HEK293T (cell line): ENCODE data around the gene CNPPD1.

ENCODE experiments used
- ARNT ChIP-seq: fragments of 450-650 bp; IDR thresholded peaks from 2 replicates; pipeline ENCODE4 v1.6.1; 2017; ENCODE audit warnings: mild to moderate bottlenecking
- BHLHE40 ChIP-seq: fragments of 450-650 bp; IDR thresholded peaks from 2 replicates; pipeline ENCODE4 v1.6.1; 2016; ENCODE audit warnings: mild to moderate bottlenecking, moderate library complexity, borderline replicate concordance
- FOXA1 ChIP-seq: fragments of 450-650 bp; IDR thresholded peaks from 2 replicates; pipeline ENCODE4 v1.6.1; 2016; ENCODE audit warnings: mild to moderate bottlenecking
- FOXK2 ChIP-seq: fragments of 450-650 bp; IDR thresholded peaks from 2 replicates; pipeline ENCODE4 v1.6.1; 2016; ENCODE audit warnings: mild to moderate bottlenecking
- FOXM1 ChIP-seq: fragments of 450-650 bp; IDR thresholded peaks from 2 replicates; pipeline ENCODE4 v1.6.1; 2017; ENCODE audit warnings: mild to moderate bottlenecking, borderline replicate concordance
- HDGF ChIP-seq: fragments of 450-650 bp; IDR thresholded peaks from 2 replicates; pipeline ENCODE4 v1.6.1; 2017; ENCODE audit warnings: antibody characterized with exemption, borderline replicate concordance
- SP1 ChIP-seq: fragments of 450-650 bp; IDR thresholded peaks from 2 replicates; pipeline ENCODE4 v1.6.1; 2017
- SUZ12 ChIP-seq: fragments of 450-650 bp; IDR thresholded peaks from 2 replicates; pipeline ENCODE4 v1.6.1; 2016; ENCODE audit warnings: mild to moderate bottlenecking
- TARDBP ChIP-seq: fragments of 450-650 bp; IDR thresholded peaks from 2 replicates; pipeline ENCODE4 v1.6.1; 2016
- ZNF384 ChIP-seq: fragments of 450-650 bp; IDR thresholded peaks from 2 replicates; pipeline ENCODE4 v1.6.1; 2016

GRCh38 chr2:219223831-219224610 lies 47.3 kb upstream of the CNPPD1 start:
- TF ChIP-seq SP1 = no peak
- TF ChIP-seq ARNT = no peak
- no peak for TF ChIP-seq TARDBP
- no peak for TF ChIP-seq FOXM1
- no peak for TF ChIP-seq HDGF
- no peak for TF ChIP-seq FOXK2
- TF ChIP-seq ZNF384 = no peak
- TF ChIP-seq SUZ12 = no peak
- no peak for TF ChIP-seq BHLHE40
- TF ChIP-seq FOXA1 = no peak
